GM12878 (cell line): ENCODE data around the gene C1QL4. TPM values are rescaled to one million over a fixed set of nuclear protein-coding genes. Genes with fewer than 3 reads are reported as not detected.
A peak's percentile ranks its signal among the peaks of the same experiment; 100 is the strongest.

Experiments used
- BRCA1 ChIP-seq: IDR thresholded peaks from 2 replicates; pipeline ENCODE4 v1.6.1; 2011; ENCODE audit warnings: low read depth, low read length, improper control_type of control experiment
- DPF2 ChIP-seq: fragments of 450-650 bp; IDR thresholded peaks from 2 replicates; pipeline ENCODE4 v1.6.1; 2017; ENCODE audit warnings: mild to moderate bottlenecking
- E2F8 ChIP-seq: fragments of 450-650 bp; IDR thresholded peaks from 2 replicates; pipeline ENCODE4 v1.6.1; 2018; ENCODE audit warnings: mild to moderate bottlenecking, low read depth, moderate library complexity; ENCODE audit not compliant: partially characterized antibody
- E4F1 ChIP-seq: fragments of 450-650 bp; IDR thresholded peaks from 2 replicates; pipeline ENCODE4 v1.6.1; 2018; ENCODE audit warnings: borderline replicate concordance, mild to moderate bottlenecking; ENCODE audit not compliant: partially characterized antibody
- MLLT1 ChIP-seq: fragments of 450-650 bp; IDR thresholded peaks from 2 replicates; pipeline ENCODE4 v1.6.1; 2016; ENCODE audit warnings: mild to moderate bottlenecking
- NR2C2 ChIP-seq: IDR thresholded peaks from 2 replicates; pipeline ENCODE4 v1.6.1; 2011; ENCODE audit warnings: borderline replicate concordance, low read depth; ENCODE audit not compliant: control insufficient read depth, insufficient read length
- NR2F1 ChIP-seq: fragments of 450-650 bp; conservative IDR thresholded peaks from 2 replicates; pipeline ENCODE4 v1.6.1; 2017; ENCODE audit warnings: mild to moderate bottlenecking
- POLR2AphosphoS2 ChIP-seq: IDR thresholded peaks from 2 replicates; pipeline ENCODE4 v1.6.1; 2011; ENCODE audit warnings: low read depth, mild to moderate bottlenecking, low read length, improper control_type of control experiment, moderate library complexity
- RAD51 ChIP-seq: fragments of 450-650 bp; IDR thresholded peaks from 2 replicates; pipeline ENCODE4 v1.6.1; 2016; ENCODE audit warnings: moderate library complexity, mild to moderate bottlenecking, inconsistent platforms
- SP1 ChIP-seq: IDR thresholded peaks from one replicate; pipeline ENCODE4 v1.6.1; 2011; ENCODE audit warnings: low read depth, low read length
- TCF3 ChIP-seq: IDR thresholded peaks from 2 replicates; pipeline ENCODE4 v1.6.1; 2012; ENCODE audit warnings: low read depth, mild to moderate bottlenecking, low read length, borderline replicate concordance; ENCODE audit not compliant: insufficient read depth
- ZBTB4 ChIP-seq: fragments of 450-650 bp; formaldehyde crosslinking; IDR thresholded peaks from 2 replicates; pipeline ENCODE4 v1.4.0; 2022; ENCODE audit warnings: mild to moderate bottlenecking, moderate library complexity
- ZNF384 ChIP-seq: IDR thresholded peaks from 2 replicates; pipeline ENCODE4 v1.6.1; 2012; ENCODE audit warnings: low read depth, mild to moderate bottlenecking, low read length, improper control_type of control experiment, borderline replicate concordance
- ZNF687 ChIP-seq: fragments of 450-650 bp; IDR thresholded peaks from 2 replicates; pipeline ENCODE4 v1.6.1; 2017; ENCODE audit warnings: mild to moderate bottlenecking, moderate library complexity
- polyA plus RNA-seq, 11 experiments: library from polyadenylated mRNA; depleted of rRNA in 4 of 11; unstranded in 6 of 11; stranded (reverse) in 5 of 11; fragments of >200 nt; fragmentation: Nextera tagmentation in 4 of 11; fragmentation: Illumina TruSeq in 1 of 11; extraction: Ambion mirVana in 4 of 11; extraction: Trizol in 1 of 11; gene quantifications; 1 replicate in 1 of 11; 2 replicates in 10 of 11; pipeline versions ENCODE4 v1.2.1 to v1.2.3, GENCODE V29; 2011 to 2016; ENCODE audit warnings: inconsistent platforms in 2 of 11, missing spikeins in 2 of 11, low read depth in 1 of 11
- total RNA-seq, 4 experiments: library from RNA; depleted of rRNA in 3 of 4; stranded (reverse); fragments of >200 nt in 3 of 4; fragmentation: Illumina TruSeq in 1 of 4; extraction: Trizol in 1 of 4; gene quantifications; 2 replicates each; pipeline versions ENCODE4 v1.2.1 to v1.2.3, GENCODE V29; 2013 to 2021

The C1QL4 gene
- total and polyA plus RNA-seq, 10 of the 15 experiments (the other 5 are each of a cell fraction or from before 2014, with no cell fraction given), result 0.05 TPM; not detected in 9

- TF ChIP-seq E2F8 (no peak), ZNF384 (peak; percentile 98), SP1 (peak; percentile 96), DPF2 (no peak), BRCA1 (peak; percentile 71), NR2F1 (no peak), TCF3 (no peak), E4F1 (peak; percentile 46), ZBTB4 (CRISPR knock-in tag) (no peak), POLR2AphosphoS2 (no peak), ZNF687 (no peak), RAD51 (no peak), MLLT1 (no peak), NR2C2 (no peak)
Measured at GRCh38 chr12:49322708-49323523, 14.1 kb downstream of the C1QL4 start, which contains the start of gene TROAP (continued).
